GM12878 (cell line): ENCODE measurements around the gene MLXIP. TPM values are rescaled to one million over a fixed set of nuclear protein-coding genes. Genes with fewer than 3 reads are reported as not detected.

ENCODE experiments used
- ATAC-seq: fragments of 200-7000 bp; cut with Tn5 transposase; 3 replicates; pipeline ENCODE4 v1.9.1; 2020; ENCODE audit warnings: mild to moderate bottlenecking, moderate library complexity
- BruUV-seq: library from RNA; stranded (reverse); fragments of 400-500 nt; replicated peaks from 2 replicates; lab custom pipeline; 2021; lab: Mats Ljungman, UMichigan
- CTCF ChIA-PET: fragments of 300-600 bp; sonication (Branson Sonifier 250); formaldehyde crosslinking; extraction: SDS; loops from one replicate; lab custom pipeline; 2021; ENCODE audit warnings: inconsistent platforms; lab: Yijun Ruan, JAX
- POLR2A ChIA-PET: fragments of 350-600 bp; formaldehyde crosslinking; extraction: SDS; loops from one replicate; lab custom pipeline; 2021; ENCODE audit warnings: inconsistent platforms; lab: Charles Lee
- RAD21 ChIA-PET: fragments of 300-600 bp; sonication (Branson Sonifier 250); formaldehyde crosslinking; loops from one replicate; lab custom pipeline; 2023; ENCODE audit warnings: antibody characterized with exemption; ENCODE audit not compliant: unreplicated experiment; lab: Charles Lee
- SMC1A ChIA-PET: fragments of 300-600 bp; sonication (Branson Sonifier 250); formaldehyde crosslinking; loops from one replicate; lab custom pipeline; 2023; ENCODE audit not compliant: unreplicated experiment, uncharacterized antibody; lab: Charles Lee
- DNase-seq: peaks from one replicate; pipeline ENCODE4 v3.0.0-alpha.2; 2011; ENCODE audit warnings: low read depth, low spot score
- FAIRE-seq: peaks from 3 replicates; lab custom pipeline; 2011; peaks lifted over from hg19 to GRCh38; lab: Jason Lieb, UNC
- H2AFZ ChIP-seq: 2 replicates; pipeline ENCODE4 v1.6.0; 2011; ENCODE audit warnings: low read depth, low read length, control low read depth; ENCODE audit not compliant: control insufficient read depth
- H3K27ac ChIP-seq: 2 replicates; pipeline ENCODE4 v1.5.1; 2011; ENCODE audit warnings: control low read depth; ENCODE audit not compliant: control insufficient read depth, insufficient read depth
- H3K27me3 ChIP-seq, 2 experiments: replicated peaks in 1 of 2; 2 replicates each; pipeline versions ENCODE4 v1.6.0 to v1.6.1; 2011; ENCODE audit warnings: low read length in 1 of 2; ENCODE audit not compliant: control insufficient read depth in 2 of 2, insufficient read depth in 2 of 2
- H3K36me3 ChIP-seq, 2 experiments: 2 replicates each; pipeline ENCODE4 v1.5.1; 2011; ENCODE audit warnings: low read length in 1 of 2; ENCODE audit not compliant: control insufficient read depth in 2 of 2, insufficient read depth in 2 of 2
- H3K4me1 ChIP-seq: 2 replicates; pipeline ENCODE4 v1.6.1; 2011; ENCODE audit warnings: mild to moderate bottlenecking, low read length, moderate library complexity, mixed read lengths; ENCODE audit not compliant: control insufficient read depth, insufficient read depth
- H3K4me2 ChIP-seq: 2 replicates; pipeline ENCODE4 v1.6.0; 2011; ENCODE audit warnings: control low read depth; ENCODE audit not compliant: control insufficient read depth, insufficient read depth
- H3K4me3 ChIP-seq: fragments of 200-600 bp; sonication (generic); 2 replicates; pipeline ENCODE4 v1.5.1; 2016
- H3K79me2 ChIP-seq: 2 replicates; pipeline ENCODE4 v1.6.0; 2011; ENCODE audit warnings: low read length; ENCODE audit not compliant: control insufficient read depth, insufficient read depth
- H3K9ac ChIP-seq: 2 replicates; pipeline ENCODE4 v1.8.0; 2011; ENCODE audit warnings: low read length, control low read depth, mixed read lengths; ENCODE audit not compliant: control insufficient read depth, insufficient read depth
- H3K9me3 ChIP-seq: replicated peaks from 3 replicates; pipeline ENCODE4 v1.5.1; 2011; ENCODE audit warnings: mild to moderate bottlenecking, low read length; ENCODE audit not compliant: control insufficient read depth, insufficient read depth
- H4K20me1 ChIP-seq: 2 replicates; pipeline ENCODE4 v1.6.0; 2011; ENCODE audit not compliant: control insufficient read depth, insufficient read depth
- ATF3 ChIP-seq: IDR thresholded peaks from 2 replicates; pipeline ENCODE4 v1.6.1; 2011; ENCODE audit warnings: low read depth, mild to moderate bottlenecking, low read length, moderate library complexity, borderline replicate concordance; ENCODE audit errors: extremely low read depth
- MXI1 ChIP-seq: fragments of 150-350 bp; IDR thresholded peaks from 2 replicates; pipeline ENCODE4 v1.6.1; 2011; ENCODE audit warnings: low read depth, mild to moderate bottlenecking, inconsistent platforms, low read length, improper control_type of control experiment
- RAD21 ChIP-seq: IDR thresholded peaks from 2 replicates; pipeline ENCODE4 v1.6.1; 2011; ENCODE audit warnings: mild to moderate bottlenecking, low read depth, low read length, moderate library complexity; ENCODE audit not compliant: insufficient read depth
- RB1 ChIP-seq: fragments of 450-650 bp; formaldehyde crosslinking; IDR thresholded peaks from 2 replicates; pipeline ENCODE4 v1.6.1; 2017; ENCODE audit warnings: mild to moderate bottlenecking, borderline replicate concordance
- RELB ChIP-seq: fragments of 450-650 bp; IDR thresholded peaks from 2 replicates; pipeline ENCODE4 v1.6.1; 2017; ENCODE audit warnings: low read depth, mild to moderate bottlenecking, moderate library complexity
- SMAD5 ChIP-seq: IDR thresholded peaks from 2 replicates; pipeline ENCODE4 v1.6.1; 2016; ENCODE audit warnings: antibody characterized with exemption, low read depth
- SMC3 ChIP-seq: IDR thresholded peaks from 2 replicates; pipeline ENCODE4 v1.6.1; 2011; ENCODE audit warnings: low read length, improper control_type of control experiment, borderline replicate concordance
- YBX1 ChIP-seq: fragments of 450-650 bp; IDR thresholded peaks from 2 replicates; pipeline ENCODE4 v1.6.1; 2016; ENCODE audit warnings: antibody characterized with exemption
- ZBTB11 ChIP-seq: fragments of 450-650 bp; formaldehyde crosslinking; IDR thresholded peaks from 2 replicates; pipeline ENCODE4 v1.5.0; 2022; ENCODE audit warnings: mild to moderate bottlenecking, missing genetic modification characterization
- WGBS: methylation state at CpG from one replicate; pipeline ENCODE4 v1.1.6; 2016; ENCODE audit warnings: low lambda C conversion rate; ENCODE audit not compliant: insufficient replicate concordance, insufficient coverage; ENCODE audit errors: missing lambda C conversion rate; 5-methylcytosine and 5-hydroxymethylcytosine counted together
- in situ Hi-C: fragments of 300-500 bp; cut with MboI; formaldehyde crosslinking; loops from 9 replicates; pipeline ENCODE4 v1.14.3; 2018; ENCODE audit warnings: mixed read lengths
- intact Hi-C: fragments of 100-400 bp; cut with micrococcal nuclease; formaldehyde crosslinking; loops from one replicate; pipeline ENCODE4 v1.14.2; 2022; ENCODE audit not compliant: unreplicated experiment
- polyA plus RNA-seq, 11 experiments: library from polyadenylated mRNA; depleted of rRNA in 4 of 11; unstranded in 6 of 11; stranded (reverse) in 5 of 11; fragments of >200 nt; fragmentation: Nextera tagmentation in 4 of 11; fragmentation: Illumina TruSeq in 1 of 11; extraction: Ambion mirVana in 4 of 11; extraction: Trizol in 1 of 11; gene quantifications; 1 replicate in 1 of 11; 2 replicates in 10 of 11; pipeline versions ENCODE4 v1.2.1 to v1.2.3, GENCODE V29; 2011 to 2016; ENCODE audit warnings: inconsistent platforms in 2 of 11, missing spikeins in 2 of 11, low read depth in 1 of 11
- total RNA-seq, 4 experiments: library from RNA; depleted of rRNA in 3 of 4; stranded (reverse); fragments of >200 nt in 3 of 4; fragmentation: Illumina TruSeq in 1 of 4; extraction: Trizol in 1 of 4; gene quantifications; 2 replicates each; pipeline versions ENCODE4 v1.2.1 to v1.2.3, GENCODE V29; 2013 to 2021
- TF ChIP-seq, protein P1 (sequence below), 3 experiments: IDR thresholded peaks in 2 of 3; conservative IDR thresholded peaks in 1 of 3; 2 replicates each; pipeline ENCODE4 v1.5.1; 2011; ENCODE audit warnings: low read depth in 3 of 3, low read length in 3 of 3, mild to moderate bottlenecking in 3 of 3, control low read depth in 2 of 3, moderate library complexity in 2 of 3, inconsistent platforms in 1 of 3, mixed read lengths in 1 of 3; ENCODE audit not compliant: control insufficient read depth in 2 of 3, insufficient read depth in 1 of 3; ENCODE audit errors: extremely low read depth in 1 of 3
- TF ChIP-seq, protein P2 (sequence below): fragments of 450-650 bp; formaldehyde crosslinking; IDR thresholded peaks from 2 replicates; pipeline ENCODE4 v1.4.0; 2022; ENCODE audit warnings: mild to moderate bottlenecking, moderate library complexity

Gene MLXIP
- total and polyA plus RNA-seq, 10 of the 15 experiments (the other 5 are each of a cell fraction or from before 2014, with no cell fraction given), result 1.1 to 23.7 (median 7.0) TPM

DNA sequence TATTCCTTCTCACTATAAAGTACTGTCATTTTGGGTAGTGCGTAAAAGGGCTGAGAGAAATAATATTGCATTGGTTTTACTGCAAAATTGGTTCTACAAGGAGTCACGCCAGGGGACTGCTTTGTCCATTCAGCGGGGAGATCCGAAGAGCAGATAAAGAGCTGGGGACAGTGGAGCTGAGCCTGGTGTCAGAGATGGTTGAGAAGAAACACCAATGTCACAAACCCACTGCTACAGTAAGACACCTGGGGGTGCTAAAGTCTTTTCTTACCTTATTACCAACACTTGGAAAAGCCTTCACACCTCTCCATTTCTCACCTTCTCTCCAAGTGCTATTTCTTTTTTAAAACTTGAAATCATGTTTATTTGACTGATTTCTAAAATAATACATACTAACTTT lies 81.3 kb downstream of the MLXIP start:
- no peaks in the 10 kb centered on the region for H3K36me3 ChIP-seq
- H3K9me3 ChIP-seq, result no peaks in the 10 kb centered on the region
- H3K4me3 ChIP-seq, result no peak overlapping the region
- H3K79me2 ChIP-seq, result no peaks in the 10 kb centered on the region
- FAIRE-seq (peak; percentile 38), DNase-seq (no peak), ATAC-seq (no peak)
- no TSS peak for BruUV-seq
- peaks cover 5% of the 10 kb centered on the region for H3K4me1 ChIP-seq
- intact Hi-C loops, result no loop called here
- H3K9ac ChIP-seq, result no peak overlapping the region
- H2AFZ ChIP-seq, result no peak overlapping the region
- in situ Hi-C loops, result no loop called here
- H3K4me2 ChIP-seq, result no peak overlapping the region
- H3K27ac ChIP-seq, result no peak overlapping the region
- ChIA-PET CTCF (interaction anchor here (1.4 to 2.5 kb wide), 2 partner anchors 105 to 175 kb away, joined by 3 to 5 read pairs; no protein-coding TSS in a partner anchor), POLR2A (no interaction called here), RAD21 (no interaction called here), SMC1A (no interaction called here)
- H3K27me3 ChIP-seq, result no peaks in the 10 kb centered on the region
- WGBS, result 35% methylated on average over 4 of the region's 4 CpGs
- no peaks in the 10 kb centered on the region for H4K20me1 ChIP-seq
- no peak for TF ChIP-seq ZBTB11 (CRISPR knock-in tag)
- no peak for TF ChIP-seq YBX1
- no peak for TF ChIP-seq SMAD5
- TF ChIP-seq SMC3, result peak; percentile 30; the same call in 1 of the 2 replicates
- TF ChIP-seq ATF3, result no peak
- TF ChIP-seq, protein P1, sequence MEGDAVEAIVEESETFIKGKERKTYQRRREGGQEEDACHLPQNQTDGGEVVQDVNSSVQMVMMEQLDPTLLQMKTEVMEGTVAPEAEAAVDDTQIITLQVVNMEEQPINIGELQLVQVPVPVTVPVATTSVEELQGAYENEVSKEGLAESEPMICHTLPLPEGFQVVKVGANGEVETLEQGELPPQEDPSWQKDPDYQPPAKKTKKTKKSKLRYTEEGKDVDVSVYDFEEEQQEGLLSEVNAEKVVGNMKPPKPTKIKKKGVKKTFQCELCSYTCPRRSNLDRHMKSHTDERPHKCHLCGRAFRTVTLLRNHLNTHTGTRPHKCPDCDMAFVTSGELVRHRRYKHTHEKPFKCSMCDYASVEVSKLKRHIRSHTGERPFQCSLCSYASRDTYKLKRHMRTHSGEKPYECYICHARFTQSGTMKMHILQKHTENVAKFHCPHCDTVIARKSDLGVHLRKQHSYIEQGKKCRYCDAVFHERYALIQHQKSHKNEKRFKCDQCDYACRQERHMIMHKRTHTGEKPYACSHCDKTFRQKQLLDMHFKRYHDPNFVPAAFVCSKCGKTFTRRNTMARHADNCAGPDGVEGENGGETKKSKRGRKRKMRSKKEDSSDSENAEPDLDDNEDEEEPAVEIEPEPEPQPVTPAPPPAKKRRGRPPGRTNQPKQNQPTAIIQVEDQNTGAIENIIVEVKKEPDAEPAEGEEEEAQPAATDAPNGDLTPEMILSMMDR (IDR thresholded peaks at IDR 0.05 in 2 of 3, conservative IDR thresholded peaks at IDR 0.05 in 1 of 3; ENCODE audit: control insufficient read depth in 2 of 3, extremely low read depth in 1 of 3, insufficient read depth in 1 of 3, low read depth in 3 of 3, low read length in 3 of 3), result peak in 1 of 3 experiments; percentile 39; a peak in 2 of 6 replicates
- peak; percentile 68 for TF ChIP-seq RAD21
- TF ChIP-seq RELB, result no peak
- TF ChIP-seq, protein P2, sequence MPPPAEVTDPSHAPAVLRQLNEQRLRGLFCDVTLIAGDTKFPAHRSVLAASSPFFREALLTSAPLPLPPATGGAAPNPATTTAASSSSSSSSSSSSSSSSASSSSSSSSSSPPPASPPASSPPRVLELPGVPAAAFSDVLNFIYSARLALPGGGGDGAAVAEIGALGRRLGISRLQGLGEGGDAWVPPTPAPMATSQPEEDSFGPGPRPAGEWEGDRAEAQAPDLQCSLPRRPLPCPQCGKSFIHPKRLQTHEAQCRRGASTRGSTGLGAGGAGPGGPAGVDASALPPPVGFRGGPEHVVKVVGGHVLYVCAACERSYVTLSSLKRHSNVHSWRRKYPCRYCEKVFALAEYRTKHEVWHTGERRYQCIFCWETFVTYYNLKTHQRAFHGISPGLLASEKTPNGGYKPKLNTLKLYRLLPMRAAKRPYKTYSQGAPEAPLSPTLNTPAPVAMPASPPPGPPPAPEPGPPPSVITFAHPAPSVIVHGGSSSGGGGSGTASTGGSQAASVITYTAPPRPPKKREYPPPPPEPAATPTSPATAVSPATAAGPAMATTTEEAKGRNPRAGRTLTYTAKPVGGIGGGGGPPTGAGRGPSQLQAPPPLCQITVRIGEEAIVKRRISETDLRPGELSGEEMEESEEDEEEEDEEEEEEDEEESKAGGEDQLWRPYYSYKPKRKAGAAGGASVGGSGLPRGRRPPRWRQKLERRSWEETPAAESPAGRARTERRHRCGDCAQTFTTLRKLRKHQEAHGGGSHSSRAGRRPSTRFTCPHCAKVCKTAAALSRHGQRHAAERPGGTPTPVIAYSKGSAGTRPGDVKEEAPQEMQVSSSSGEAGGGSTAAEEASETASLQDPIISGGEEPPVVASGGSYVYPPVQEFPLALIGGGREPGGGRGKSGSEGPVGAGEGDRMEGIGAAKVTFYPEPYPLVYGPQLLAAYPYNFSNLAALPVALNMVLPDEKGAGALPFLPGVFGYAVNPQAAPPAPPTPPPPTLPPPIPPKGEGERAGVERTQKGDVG (CRISPR knock-in tag), result no peak
- TF ChIP-seq MXI1, result no peak
- TF ChIP-seq RB1, result no peak
